Fibroblast of gingiva (primary cell): ENCODE data around the gene PLA2G1B.
A peak's percentile ranks its signal among the peaks of the same experiment; 100 is the strongest.

ENCODE experiments used
- DNase-seq: peaks from one replicate; pipeline ENCODE4 v3.0.0-alpha.2; 2011; ENCODE audit warnings: low read depth

Gene PLA2G1B

GRCh38 chr12:120327593-120327992, at the start of gene PLA2G1B:
Gene PLA2G1B, minus strand, starts transcription at chr12:120327779. Its CDS starts 26 bp downstream, at chr12:120327753.
- DNase-seq: no peak

- no peak for DNase-seq
Observed at GRCh38 chr12:120376934-120377572, 49.5 kb upstream of the PLA2G1B start.

DNA sequence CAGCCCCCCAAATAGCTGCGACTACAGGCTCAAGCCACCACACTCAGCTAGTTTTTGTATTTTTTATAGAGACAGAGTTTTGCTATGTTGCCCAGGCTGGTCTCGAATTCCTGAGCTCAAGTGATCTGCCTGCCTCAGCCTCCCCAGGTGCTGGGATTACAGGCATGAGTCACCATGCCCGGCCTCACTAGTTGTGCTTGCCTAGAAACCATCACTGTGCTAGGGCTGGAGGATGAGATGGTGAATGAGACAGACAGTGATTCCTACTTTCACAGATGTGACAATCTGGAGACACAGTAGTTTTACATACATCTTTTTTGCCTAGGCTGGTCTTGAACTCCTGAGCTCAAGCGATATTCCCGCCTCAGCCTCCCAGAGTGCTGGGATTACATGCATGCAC, 48.8 kb upstream of the PLA2G1B start:
- no peak for DNase-seq

DNA sequence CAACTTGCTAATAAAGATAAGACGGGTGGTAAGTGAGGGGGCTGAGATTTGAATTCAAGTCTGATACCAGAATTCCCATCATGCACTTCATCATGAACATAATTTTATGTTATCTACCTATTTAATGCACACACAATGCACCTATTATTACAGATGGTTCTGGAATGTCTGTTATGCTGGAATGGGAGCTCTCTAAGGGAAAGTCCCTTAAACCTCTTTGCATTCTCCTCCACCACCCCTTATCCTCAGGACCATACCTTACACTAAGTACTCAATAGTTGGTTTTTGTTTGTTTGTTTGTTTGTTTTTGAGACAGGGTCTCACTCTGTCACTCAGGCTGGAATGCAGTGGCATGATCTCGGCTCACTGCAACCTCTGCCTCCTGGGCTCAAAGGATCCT, 48.4 kb upstream of the PLA2G1B start:
- DNase-seq: no peak

- no peak for DNase-seq
Observed at GRCh38 chr12:120373683-120374082, 46.1 kb upstream of the PLA2G1B start.

DNA sequence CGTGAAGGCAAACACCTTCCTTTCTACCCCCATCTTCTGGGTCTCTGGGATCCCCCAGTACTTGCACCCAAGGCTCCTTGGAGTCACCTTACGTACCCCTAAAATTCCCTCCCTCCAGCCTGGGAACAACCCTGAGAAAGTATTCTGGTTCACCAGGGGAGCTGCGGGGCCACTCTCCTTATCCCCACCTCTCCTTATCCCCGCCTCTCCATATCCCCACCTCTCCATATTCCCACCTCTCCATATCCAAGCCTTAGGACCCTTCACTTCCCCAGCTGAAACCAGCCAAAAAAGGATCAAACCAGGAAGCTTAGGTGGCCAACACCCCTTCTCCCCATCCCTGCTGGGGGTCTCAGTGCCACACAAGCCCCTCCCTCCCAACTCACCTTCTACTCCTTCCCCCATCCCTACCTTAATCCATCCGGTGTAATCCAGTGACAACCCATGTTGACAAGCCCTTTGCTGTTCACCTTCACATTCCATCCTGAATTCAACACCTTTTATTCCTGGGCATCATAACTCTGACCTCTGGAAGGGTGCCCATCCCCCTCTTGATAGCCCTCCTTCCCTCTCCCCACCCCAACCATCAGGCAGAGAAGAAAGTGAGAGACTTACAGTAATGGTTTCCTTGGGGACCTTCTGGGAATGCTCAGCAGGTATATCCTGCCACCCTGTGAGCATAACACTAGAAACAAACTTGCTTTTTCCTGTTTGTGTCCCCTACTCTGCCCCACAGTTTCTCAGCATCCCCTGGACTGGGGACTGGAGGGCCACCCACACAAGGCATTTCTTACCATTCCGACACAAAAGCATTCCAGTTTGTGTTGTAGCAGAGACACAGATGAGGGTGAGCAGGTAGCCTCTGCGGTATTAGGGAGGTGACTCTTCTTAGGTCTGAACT, 43.0 kb upstream of the PLA2G1B start:
- DNase-seq: no peak

DNA sequence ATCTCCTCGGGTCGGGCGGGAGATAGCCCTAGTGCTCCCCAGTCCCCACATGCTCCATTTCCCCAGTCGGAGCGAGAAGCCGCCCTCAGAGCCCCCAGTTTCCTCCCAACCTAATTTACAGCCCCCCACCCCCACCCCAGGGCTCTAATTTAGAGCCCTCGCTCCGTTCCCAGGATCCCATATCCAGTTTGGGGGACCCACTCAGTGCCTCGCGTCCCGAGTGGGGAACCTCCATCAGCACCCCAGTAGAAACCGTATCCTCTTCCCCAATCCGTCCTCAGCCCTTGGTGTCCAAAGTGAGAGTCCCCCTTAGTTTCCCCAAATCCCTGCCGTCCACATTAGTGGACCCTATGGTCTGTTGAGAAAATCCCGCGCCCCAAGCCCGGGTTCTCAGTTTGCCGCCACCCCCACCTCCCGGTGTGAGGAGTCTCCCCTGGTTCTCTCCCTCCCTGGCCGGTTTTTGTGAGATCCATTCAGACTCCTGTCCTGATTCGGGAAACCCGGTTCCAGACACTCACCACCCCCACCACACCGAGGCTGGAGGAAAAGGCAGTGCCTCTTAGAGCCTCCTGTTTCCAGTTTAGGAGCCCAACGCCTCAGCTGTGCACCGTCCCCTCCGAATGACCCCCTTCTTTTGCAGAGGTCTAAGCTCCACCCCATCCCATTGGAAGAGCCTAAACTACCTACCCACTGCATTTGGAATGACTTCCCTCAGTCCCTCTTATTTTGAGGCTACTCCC, 42.2 kb upstream of the PLA2G1B start:
- DNase-seq: no peak

GRCh38 chr12:120368789-120369602, 41.4 kb upstream of the PLA2G1B start, which contains the start of gene MSI1:
Gene MSI1, minus strand, starts transcription at chr12:120369164. Its CDS starts 73 bp downstream, at chr12:120369091.
- no peak for DNase-seq

GRCh38 chr12:120367924-120368788, 40.6 kb upstream of the PLA2G1B start:
- no peak for DNase-seq

GRCh38 chr12:120367233-120367923, 39.8 kb upstream of the PLA2G1B start:
- DNase-seq: no peak

GRCh38 chr12:120366845-120367232, 39.3 kb upstream of the PLA2G1B start:
- DNase-seq: no peak

GRCh38 chr12:120366341-120366705, 38.7 kb upstream of the PLA2G1B start:
- no peak for DNase-seq

- DNase-seq: no peak
Observed at GRCh38 chr12:120365675-120366340, 38.2 kb upstream of the PLA2G1B start.

DNA sequence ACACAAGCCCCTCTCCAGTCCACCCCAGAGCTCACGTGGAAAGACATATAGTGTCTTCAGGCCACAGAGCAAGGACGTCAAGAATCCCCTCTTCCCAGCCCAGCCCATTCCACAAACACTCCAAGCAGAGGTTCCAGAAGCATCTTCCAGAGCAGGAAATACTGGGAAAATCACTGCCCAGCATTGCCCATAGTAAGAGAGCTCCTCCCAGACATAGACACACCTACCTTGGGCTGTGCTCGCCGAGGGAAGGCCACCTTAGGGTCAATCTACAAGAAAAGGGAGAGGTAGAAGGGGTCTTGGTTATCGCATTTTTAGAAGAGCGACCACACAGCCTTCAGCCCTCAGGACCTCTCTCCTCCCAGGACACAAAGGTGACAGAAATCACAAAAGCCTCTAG, 36.9 kb upstream of the PLA2G1B start:
- DNase-seq: no peak

- DNase-seq: no peak
Observed at GRCh38 chr12:120363274-120363855, 35.8 kb upstream of the PLA2G1B start.

DNA sequence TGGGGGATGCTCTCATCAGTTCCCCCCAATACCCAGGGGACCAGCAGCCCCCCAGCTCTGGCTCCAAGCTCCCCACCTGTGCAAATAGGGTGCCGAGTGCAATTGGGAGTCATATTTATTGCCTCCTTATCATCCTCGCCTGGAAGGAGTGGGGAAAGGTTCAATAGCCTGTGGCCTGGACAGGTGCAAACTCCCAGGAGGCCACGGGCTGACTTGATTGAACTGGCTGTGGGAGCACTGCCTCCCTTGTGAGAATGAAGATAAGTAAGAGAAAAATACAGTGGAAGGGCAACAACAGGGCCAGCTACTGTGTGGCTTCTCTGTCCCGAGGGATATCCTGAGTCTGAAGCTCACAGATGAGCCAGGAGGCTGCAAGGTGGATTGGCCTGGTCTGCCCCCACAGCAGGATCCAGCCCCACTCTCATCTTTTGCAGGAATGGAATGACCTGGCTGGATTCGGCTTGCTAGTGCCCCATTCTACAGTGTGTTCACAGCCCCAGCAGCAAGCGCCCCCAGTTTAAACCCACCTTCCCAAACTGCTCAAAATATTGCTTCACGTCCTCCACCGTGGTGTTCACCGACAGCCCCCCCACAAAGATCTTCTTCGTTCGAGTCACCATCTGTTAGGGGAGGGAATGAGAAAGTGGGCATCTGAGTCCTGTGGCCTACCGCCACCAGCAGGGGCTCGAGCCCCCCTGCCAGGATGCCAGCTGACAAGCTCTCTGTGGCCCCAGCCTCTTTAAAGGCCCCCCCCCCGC, 35.1 kb upstream of the PLA2G1B start:
- DNase-seq: no peak

GRCh38 chr12:120361506-120362208, 34.1 kb upstream of the PLA2G1B start:
- peak; percentile 57 for DNase-seq

- no peak for DNase-seq
Observed at GRCh38 chr12:120359128-120359527, 31.5 kb upstream of the PLA2G1B start.
